ENCODE results near the gene GLRA3. TPM values are rescaled to one million over a fixed set of nuclear protein-coding genes. Genes with fewer than 3 reads are reported as not detected.

GLRA3 gene
- total RNA-seq, 4 donors from 2014 or later, result not detected

DNA sequence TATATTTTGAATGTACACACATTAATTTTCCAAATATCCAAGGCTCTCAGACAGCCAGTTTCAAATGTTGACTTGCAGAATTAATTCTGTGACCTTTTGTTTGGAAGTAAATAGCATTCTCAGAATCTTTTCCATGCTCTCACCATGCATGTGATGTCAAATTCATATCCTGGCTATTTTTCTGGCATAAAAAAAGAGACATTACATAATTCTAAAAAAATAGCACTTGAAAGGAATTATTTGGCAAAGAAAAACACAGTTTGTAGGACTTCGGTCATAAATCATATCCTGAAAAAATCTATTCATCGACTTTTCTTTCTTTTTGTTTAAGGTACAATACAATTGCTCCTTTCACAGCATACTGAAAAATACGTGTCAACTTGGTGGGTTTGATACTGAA, 111.2 kb downstream of the GLRA3 start:
- no peak for DNase-seq (ENCODE audit: low spot score in 2 of 2)
- H3K4me1 ChIP-seq, result peaks cover 0 to 8% (median 0%) of the 10 kb centered on the region in 4 donors
- H3K9me3 ChIP-seq, result no peaks in the 10 kb centered on the region
- H3K27ac ChIP-seq, result peak overlapping the region in 1 of 4 donors; percentile 56
- H3K36me3 ChIP-seq, result no peaks in the 10 kb centered on the region
- WGBS, 2 donors, result 11 to 17% methylated on average over 3 of the region's 3 CpGs
- no peak overlapping the region for H3K4me3 ChIP-seq
- no peak for TF ChIP-seq EP300 (IDR thresholded peaks at IDR 0.05)
- TF ChIP-seq POLR2A (IDR thresholded peaks at IDR 0.05), result no peak
- no peak for TF ChIP-seq CTCF (IDR thresholded peaks at IDR 0.05)
- H3K27me3 ChIP-seq, result no peaks in the 10 kb centered on the region

DNA sequence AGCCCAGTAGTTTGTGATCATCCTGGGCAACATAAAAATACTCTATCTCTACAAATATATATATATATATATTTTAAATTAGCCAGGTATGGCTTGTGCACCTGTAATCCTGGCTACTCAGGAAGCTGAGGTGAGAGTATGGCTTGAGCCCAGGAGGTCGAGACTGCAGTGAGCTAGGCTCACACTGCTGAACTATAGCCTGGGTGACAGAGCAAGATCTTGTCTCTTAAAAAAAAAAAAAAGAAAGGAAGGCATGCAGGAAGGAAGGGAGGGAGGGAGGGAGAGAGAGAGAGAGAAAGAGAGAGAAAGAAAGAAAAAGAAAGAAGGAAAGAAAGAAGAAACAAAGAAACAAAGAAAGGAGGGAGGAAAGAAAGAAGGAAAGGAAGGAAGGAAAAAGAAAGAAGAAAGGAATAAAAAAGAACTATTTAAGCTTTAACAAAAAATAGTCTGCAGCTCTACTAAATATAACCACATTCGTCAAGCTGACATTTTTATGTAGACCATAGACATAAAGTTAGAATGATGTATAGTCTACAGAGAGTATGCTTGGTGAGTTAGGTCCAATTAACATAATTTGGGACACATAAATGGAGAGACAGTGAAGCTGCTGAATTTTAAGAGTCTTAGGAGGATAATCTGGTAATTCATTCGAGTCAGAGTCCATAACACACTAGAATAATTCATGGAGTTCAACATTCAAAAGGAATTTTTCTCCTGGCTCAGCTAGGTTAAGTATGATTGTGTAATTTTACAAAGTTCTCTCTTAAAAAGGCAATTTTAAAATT, 111.9 kb downstream of the GLRA3 start:
- Histone ChIP-seq H3K27ac (peak overlapping the region in 2 of 4 donors; percentile 45 to 56), H3K4me3 (no peak overlapping the region), H3K4me1 (peaks cover 0 to 8% (median 0%) of the 10 kb centered on the region in 4 donors), H3K27me3 (no peaks in the 10 kb centered on the region), H3K36me3 (no peaks in the 10 kb centered on the region), H3K9me3 (no peaks in the 10 kb centered on the region)
- no peak for DNase-seq (ENCODE audit: low spot score in 2 of 2)
- TF ChIP-seq EP300 (IDR thresholded peaks at IDR 0.05), result no peak
- TF ChIP-seq POLR2A (IDR thresholded peaks at IDR 0.05), result no peak
- TF ChIP-seq CTCF (IDR thresholded peaks at IDR 0.05), result no peak
- 13 to 18% methylated on average over 3 of the region's 3 CpGs for WGBS, 2 donors

DNA sequence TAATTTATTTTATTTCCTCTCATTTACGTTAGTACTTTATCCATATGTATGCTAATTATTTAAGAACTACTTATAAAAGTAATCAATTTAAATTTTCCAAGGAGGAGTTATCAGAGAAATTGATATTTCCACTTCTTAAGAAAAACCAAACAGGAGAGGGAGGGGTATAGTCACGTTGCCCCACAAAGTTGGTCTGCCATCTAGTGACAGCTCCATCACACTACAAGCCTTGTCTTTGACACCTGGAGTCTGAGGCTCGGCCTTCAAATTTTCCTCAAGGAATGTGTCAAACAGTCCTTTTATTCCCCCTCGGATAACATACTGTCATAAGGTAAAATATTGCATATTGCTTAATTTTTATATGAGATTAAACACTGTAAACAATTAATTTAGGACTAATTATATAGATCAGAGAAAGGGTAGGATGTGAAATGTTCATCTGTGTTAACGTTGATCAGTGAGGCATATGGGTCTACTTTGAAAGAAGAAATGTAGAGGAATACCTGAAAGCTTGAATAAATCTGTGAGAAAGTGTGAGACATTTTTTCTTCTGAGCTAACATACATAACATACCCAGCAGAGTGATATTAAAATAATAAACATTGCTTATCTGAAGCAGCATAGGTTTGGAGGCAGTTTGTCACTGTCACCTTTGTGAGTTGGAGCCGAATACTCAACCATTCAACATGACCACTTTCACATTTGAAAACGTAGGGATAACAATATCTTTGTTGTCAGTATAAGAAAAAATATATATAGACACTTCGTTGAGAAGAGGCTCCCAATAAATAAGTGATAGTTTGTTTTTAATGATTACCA, 114.4 kb downstream of the GLRA3 start:
- peak in 1 of 2 donors; percentile 17 for DNase-seq (ENCODE audit: low spot score in 2 of 2)
- WGBS, 2 donors, result 51 to 59% methylated on average over 8 of the region's 8 CpGs
- no peak overlapping the region for H3K27ac ChIP-seq
- no peaks in the 10 kb centered on the region for H3K9me3 ChIP-seq
- no peaks in the 10 kb centered on the region for H3K27me3 ChIP-seq
- TF ChIP-seq EP300 (IDR thresholded peaks at IDR 0.05) (no peak), CTCF (IDR thresholded peaks at IDR 0.05) (peak in 4 of 5 experiments; percentile 10 to 53 (median 39)), POLR2A (IDR thresholded peaks at IDR 0.05) (no peak)
- peaks cover 0 to 14% (median 0%) of the 10 kb centered on the region in 4 donors for H3K4me1 ChIP-seq
- H3K4me3 ChIP-seq, result no peak overlapping the region
- H3K36me3 ChIP-seq, result no peaks in the 10 kb centered on the region

DNA sequence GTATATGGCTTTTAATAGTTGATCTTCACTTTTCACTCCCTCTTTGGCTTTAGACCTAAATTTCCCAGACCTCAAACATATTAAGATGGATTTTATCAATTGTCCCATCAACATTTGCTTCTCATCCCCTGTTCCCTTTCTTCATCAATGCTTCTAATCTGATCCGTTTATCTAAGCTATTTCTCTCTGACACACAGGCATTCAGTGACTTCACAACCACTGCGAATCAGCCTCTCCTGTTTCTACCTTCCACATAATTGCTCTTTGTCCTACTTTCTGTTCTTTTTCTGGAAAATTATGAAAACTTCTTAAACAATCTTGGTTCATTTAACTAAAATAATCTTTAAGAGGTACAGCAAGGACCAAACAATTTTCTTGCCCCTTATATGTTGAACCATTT, 115.2 kb downstream of the GLRA3 start:
- Histone ChIP-seq H3K4me3 (no peak overlapping the region), H3K4me1 (peaks cover 0 to 19% (median 0%) of the 10 kb centered on the region in 4 donors), H3K27ac (no peak overlapping the region), H3K9me3 (no peaks in the 10 kb centered on the region), H3K36me3 (no peaks in the 10 kb centered on the region), H3K27me3 (no peaks in the 10 kb centered on the region)
- no peak for TF ChIP-seq EP300 (IDR thresholded peaks at IDR 0.05)
- no peak for TF ChIP-seq POLR2A (IDR thresholded peaks at IDR 0.05)
- no peak for TF ChIP-seq CTCF (IDR thresholded peaks at IDR 0.05)
- DNase-seq (ENCODE audit: low spot score in 2 of 2), result no peak
- 43 to 44% methylated on average over 2 of the region's 2 CpGs for WGBS, 2 donors

DNA sequence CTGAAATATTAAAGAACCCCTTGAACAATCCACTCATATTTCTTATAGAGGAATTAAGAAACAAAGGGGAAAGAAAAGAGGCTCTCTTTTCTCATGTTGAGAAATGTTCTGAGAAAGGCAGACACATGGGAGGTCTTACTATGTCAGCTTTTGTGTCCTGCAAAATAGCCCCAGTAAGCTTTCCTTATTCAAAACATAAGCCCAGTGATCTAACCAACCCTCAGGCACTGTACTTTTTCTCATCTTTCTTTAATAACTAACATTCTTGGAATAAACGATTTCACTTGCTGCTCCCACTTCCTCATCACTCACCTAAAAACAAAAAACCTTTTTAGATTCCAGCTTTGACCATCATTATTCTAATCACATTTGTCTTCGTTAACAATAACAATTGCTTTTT, 115.9 kb downstream of the GLRA3 start:
- Histone ChIP-seq H3K27me3 (no peaks in the 10 kb centered on the region), H3K9me3 (no peaks in the 10 kb centered on the region), H3K36me3 (no peaks in the 10 kb centered on the region), H3K27ac (no peak overlapping the region), H3K4me3 (no peak overlapping the region), H3K4me1 (peaks cover 0 to 19% (median 0%) of the 10 kb centered on the region in 4 donors)
- no peak for DNase-seq (ENCODE audit: low spot score in 2 of 2)
- 33 to 34% methylated on average over 2 of the region's 2 CpGs for WGBS, 2 donors
- no peak for TF ChIP-seq EP300 (IDR thresholded peaks at IDR 0.05)
- no peak for TF ChIP-seq POLR2A (IDR thresholded peaks at IDR 0.05)
- no peak for TF ChIP-seq CTCF (IDR thresholded peaks at IDR 0.05)

All from tibial nerve (tissue), 4 donors.